ENCODE results near the gene CYB561D1.

Gene CYB561D1

DNA sequence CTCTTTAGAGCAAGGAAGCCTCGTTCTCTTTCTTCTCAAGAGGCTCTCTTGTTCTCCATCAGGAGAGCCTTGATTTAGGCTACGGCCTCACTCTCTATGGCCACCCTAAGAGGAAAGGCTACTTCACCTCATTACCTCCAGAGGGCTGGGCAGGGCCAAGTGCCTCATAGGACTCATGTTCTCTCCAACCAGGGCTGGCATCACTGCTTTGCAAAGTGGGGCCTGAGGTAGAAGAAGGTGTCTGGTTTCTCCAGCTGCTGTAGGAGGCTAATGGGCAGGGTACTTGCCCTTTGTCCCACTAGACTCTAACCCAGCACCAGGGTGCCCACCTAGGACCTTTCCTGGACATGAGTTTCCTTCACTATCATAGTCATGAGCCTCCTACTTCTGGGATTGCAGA lies 12.2 kb upstream of the CYB561D1 start:
- DNase-seq (ENCODE audit: low read depth) = no peak

- no peak for DNase-seq (ENCODE audit: low read depth)
Measured at GRCh38 chr1:109482242-109482641, 11.7 kb upstream of the CYB561D1 start.

DNA sequence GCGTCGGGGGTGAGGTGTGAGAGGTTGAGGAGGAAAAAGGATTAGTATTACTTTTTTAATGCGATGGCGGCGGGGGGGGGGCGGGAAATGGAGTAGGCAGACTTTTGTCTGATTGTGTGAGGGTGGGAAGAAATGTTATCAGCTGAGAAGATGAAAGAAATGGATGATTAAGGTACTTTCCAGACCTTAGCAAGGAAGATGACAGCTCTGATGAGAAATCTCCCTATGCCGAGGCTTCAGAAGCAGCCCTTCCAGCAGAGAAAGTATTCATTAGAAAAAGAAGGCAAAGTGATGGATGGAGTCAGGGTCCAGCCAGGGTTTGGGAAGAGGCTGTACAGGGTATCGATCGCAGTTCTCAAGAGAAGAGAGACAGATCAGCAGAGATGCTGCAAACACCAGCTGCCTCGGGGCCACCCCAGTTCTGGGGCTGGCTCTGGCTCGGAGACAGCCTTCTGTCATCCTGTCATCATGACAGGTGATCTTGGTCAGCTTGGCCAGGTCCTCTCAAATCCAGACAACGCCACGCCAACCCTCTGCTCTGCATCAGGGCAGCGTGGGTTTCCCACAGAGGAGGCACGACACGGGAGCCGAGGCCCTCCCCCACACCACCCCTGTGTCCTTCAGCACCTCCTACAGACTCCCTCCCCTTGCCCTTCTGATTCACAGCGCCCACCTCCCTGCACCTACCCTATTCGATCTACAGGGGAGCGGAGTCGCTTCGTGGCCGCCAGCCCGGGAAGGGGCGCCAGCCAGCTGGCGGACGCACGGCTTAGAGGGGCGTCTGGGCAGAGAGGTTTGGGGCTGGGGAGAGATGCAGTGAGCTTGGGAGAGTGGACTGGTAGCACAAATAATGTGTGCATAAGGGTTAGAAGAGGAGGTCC lies 10.9 kb upstream of the CYB561D1 start:
- DNase-seq (ENCODE audit: low read depth) = peak; percentile 26

- DNase-seq (ENCODE audit: low read depth) = peak; percentile 94
Measured at GRCh38 chr1:109483672-109484518, 10.0 kb upstream of the CYB561D1 start, which contains the start of gene ATXN7L2. Gene ATXN7L2, plus strand, starts transcription at chr1:109483905. Its CDS starts 49 bp downstream, at chr1:109483954.

DNA sequence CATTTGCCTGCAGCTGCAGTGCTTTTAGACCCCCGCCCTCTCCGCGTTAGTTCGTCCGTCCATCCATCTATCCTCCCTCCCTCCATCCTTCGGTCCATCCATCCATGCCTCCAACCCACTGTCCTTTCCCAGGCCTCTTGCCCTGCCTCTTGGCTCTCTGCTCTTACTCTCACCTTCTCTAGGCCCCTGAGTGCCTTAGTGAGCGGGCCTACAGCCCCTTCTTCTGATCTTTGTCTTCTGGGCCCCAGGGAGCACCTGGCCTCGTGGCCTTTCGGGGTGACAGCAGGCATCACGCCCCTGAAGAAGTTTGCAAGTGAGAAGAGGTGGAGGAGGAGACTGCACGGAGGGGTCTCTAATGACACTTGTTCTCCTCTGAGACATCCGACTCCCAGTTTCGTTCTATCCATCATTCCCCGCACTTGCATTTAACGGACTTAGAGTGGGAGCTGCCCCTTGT lies 9.3 kb upstream of the CYB561D1 start:
- DNase-seq (ENCODE audit: low read depth) = no peak

- DNase-seq (ENCODE audit: low read depth) = no peak
Measured at GRCh38 chr1:109485001-109485400, 8.9 kb upstream of the CYB561D1 start.

- DNase-seq (ENCODE audit: low read depth) = no peak
Measured at GRCh38 chr1:109487261-109487660, 6.6 kb upstream of the CYB561D1 start.

DNA sequence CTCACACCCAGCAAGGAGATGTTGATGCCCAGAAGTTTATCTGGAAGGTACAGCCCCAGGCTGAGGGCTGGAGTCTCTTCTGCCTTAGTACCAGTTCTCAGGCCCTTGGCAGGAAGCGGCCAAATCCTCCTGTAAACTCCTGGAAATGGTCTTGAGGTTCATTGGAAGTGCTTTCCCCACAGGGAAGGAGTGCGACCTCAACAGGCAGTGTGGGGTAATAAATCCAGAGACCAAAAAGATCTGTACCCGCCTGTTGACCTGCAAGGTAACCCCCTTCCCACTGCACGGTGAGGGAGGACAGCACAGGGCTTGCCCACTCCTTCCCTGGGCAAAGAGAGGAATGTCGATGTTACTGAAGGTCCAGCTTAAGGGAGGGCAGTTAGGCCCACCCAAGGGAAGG lies 5.7 kb upstream of the CYB561D1 start:
- no peak for DNase-seq (ENCODE audit: low read depth)

GRCh38 chr1:109488696-109489095 lies 5.2 kb upstream of the CYB561D1 start:
- no peak for DNase-seq (ENCODE audit: low read depth)

DNA sequence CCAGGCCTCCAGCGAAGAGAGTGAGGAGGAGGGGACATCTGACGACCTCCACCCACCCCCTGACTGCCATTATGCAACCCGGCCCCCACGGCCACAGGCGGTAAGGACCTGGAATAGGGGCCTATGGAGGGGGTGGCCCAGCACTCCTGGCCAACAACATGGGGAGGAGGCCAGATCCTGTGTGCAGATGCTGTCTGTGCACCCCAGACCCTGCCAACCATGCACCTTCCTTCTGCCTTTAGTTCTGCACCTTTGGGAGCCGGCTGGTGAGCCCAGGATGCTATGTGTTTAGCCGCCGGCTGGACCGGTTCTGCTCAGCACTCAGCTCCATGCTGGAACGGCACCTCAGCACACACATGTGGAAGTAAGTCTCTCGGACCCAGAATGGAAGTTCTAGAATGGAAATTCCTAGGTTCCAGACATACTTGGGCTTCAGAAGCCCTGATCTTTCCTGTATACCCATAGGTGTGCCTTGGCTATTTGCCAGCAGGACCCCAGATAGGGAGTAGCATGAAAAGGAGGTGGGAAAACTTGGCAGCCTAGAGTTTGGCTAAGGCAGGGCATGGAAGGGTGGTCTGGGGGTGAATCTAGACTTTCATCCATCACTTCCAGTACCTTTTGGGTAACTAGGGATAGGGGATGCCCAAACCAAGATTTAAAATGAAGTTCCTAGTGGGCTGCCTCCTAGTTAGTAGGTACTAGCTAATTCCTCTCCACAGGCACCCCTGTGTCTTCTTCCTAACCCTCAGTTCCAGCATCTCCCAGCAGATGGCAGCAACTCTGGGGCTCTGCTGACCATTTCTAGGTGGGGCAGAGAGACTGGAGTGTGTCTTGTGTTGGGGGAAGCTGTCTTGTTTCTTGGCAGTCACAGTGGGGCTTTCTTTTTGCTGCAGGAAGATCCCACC lies 3.6 kb upstream of the CYB561D1 start:
- DNase-seq (ENCODE audit: low read depth) = peak; percentile 45

DNA sequence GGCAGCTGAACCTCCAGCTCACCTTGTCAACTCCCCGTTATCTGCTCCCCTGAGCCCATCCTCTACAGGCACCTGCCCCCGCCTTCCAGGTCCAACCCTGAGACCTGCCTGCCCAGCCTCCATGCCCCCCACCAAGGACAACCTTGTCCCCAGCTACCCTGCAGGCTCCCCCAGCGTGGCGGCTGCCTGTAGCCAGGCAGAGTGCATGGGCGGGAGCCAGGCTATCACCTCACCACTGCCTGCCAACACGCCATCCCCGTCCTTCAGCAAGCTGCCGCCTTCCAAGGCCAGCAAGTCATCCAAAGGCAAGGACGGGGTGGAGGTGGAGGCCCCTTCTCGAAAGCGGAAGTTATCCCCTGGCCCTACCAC lies 3.0 kb upstream of the CYB561D1 start:
- no peak for DNase-seq (ENCODE audit: low read depth)

- DNase-seq (ENCODE audit: low read depth) = no peak
Measured at GRCh38 chr1:109491372-109491771, 2.5 kb upstream of the CYB561D1 start.

DNA sequence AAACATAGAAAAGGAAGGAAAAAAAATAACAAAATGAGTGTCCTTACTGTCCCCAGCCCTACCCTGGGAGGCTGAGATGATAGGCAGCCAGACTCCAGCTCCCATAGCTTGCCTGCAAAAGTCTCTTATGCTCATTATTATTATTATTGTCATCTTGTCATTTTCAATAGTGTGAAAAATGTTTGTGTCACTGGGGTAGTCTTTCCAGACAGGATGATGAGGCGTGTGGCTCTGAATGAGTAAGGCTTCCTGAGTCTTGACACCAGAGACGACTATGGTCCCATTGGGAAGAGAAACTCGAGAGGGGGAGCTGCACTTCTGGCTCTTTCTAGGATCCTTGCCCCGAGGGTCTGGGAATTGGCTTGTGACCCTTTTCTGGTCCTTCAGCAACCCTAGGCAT lies 1.1 kb upstream of the CYB561D1 start:
- no peak for DNase-seq (ENCODE audit: low read depth)

DNA sequence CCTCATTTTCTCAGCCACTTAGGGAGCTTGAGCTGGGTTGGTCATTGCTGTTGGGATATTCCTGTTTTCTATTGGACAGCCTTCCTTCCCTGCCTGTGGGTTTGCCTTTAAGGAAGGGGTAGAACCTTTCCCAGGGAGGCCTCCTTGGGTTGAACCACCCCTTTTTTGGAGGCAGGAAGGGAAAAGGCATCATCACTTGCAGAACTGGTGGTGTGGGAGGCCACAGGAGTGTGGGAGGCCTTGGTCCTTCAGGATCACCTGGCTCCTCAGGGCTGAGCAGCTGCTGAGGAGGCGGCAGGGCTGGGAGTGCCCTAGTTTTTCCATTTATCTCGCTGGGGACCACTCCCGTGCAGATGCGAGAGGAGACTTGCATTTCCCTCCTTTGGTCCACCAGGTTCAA lies 667 bp upstream of the CYB561D1 start:
- no peak for DNase-seq (ENCODE audit: low read depth)

DNA sequence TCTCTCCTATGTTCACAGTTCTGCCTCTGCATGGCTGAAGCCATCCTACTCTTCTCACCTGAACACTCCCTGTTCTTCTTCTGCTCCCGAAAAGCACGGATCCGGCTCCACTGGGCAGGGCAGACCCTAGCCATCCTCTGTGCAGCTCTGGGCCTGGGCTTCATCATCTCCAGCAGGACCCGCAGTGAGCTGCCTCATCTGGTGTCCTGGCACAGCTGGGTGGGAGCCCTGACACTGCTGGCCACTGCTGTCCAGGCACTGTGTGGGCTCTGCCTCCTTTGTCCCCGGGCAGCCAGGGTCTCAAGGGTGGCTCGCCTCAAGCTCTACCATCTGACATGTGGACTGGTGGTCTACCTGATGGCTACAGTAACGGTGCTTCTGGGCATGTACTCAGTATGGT lies 1.8 kb downstream of the CYB561D1 start:
- no peak for DNase-seq (ENCODE audit: low read depth)

GRCh38 chr1:109497449-109498160 lies 3.7 kb downstream of the CYB561D1 start:
- DNase-seq (ENCODE audit: low read depth) = no peak

DNA sequence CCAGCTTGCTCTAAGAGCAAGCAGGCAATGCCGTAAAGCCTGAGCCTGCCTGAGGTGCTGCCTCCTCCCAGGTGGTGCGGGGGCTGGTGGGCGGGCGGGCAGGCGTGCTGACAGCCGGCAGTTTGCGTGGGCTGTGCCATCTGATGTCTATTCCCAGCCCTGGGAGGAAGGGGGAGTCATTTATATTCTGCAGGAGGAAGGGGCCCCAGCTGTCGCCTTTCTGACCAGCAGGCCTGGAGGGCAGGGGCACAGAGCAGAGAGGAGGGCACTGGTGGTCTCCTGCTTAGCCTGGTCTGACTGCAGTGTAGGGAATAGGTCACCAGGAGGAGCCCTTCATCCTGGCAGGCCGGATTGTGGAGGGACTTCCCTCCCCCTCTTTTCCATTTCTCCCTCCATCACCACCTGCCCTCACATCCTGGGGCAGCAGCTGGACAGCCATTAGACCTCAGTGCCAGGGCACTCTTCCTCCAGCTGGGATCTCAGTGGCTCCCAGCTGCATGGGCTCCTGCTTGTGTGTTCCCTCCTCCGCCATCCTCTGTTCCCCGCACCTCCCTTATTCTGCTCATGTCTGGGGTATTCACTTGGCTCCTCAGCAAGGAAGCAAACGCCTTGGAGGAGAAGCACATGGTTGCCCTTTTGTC lies 4.4 kb downstream of the CYB561D1 start:
- no peak for DNase-seq (ENCODE audit: low read depth)

- DNase-seq (ENCODE audit: low read depth) = no peak
Measured at GRCh38 chr1:109499081-109499480, 5.2 kb downstream of the CYB561D1 start.

DNA sequence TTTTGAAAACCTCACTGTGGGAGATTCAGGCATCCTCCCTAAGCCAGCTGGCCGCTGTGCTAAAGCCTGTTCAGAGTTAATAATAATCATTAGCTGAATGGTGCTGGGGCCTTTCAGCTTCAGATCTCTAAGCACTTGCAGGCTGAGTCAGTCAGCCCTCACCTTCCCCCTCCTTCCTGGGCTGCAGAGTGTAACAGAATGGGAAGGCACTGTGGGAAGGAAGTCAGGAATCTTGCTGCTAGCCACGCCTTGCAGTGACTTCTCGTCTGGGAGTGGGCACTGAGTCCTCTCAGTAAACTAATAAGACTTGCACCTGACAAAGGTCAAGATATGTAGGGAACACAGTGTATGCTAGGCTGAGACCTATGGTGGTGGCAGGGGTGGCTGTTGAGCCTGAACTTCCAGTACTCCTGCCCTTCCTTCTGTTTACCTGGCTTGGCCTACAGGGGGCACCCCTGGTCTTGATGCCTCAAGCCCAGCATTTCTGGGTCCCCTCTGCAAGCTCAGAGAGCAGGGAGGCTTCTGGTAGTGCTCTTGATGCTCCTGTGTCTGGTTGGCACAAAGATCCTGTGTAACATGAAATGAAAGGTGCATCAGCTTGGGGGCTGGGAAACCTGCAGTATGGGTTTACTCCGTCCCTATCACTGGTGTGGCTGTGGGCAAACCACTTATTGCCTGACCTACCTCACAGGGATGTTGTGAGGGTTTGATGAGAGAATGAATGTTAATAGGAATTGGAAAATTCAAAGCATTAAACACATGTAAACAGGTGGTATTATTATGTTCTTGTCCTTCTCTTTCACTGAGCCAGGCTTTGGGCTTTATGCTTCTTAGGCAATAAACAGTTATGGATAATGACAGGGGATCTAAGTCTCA lies 6.0 kb downstream of the CYB561D1 start:
- DNase-seq (ENCODE audit: low read depth) = peak; percentile 24

GRCh38 chr1:109500941-109501381 lies 7.1 kb downstream of the CYB561D1 start:
- no peak for DNase-seq (ENCODE audit: low read depth)

Data from activated T-helper 1 cell treated with Interleukin-2 at 50 U/mL for 16 hours (primary cell).